GM18907 (cell line): ENCODE measurements around the gene KRT38.
"Not testable (repeated sequence)": the region's sequence is repeated elsewhere in the genome, so short reads cannot be mapped to it uniquely, and the experiment has no call there.

ENCODE experiments used
- ATAC-seq: cut with Tn5 transposase; IDR thresholded peaks from one replicate; pipeline ENCODE4 v1.9.1; 2021; ENCODE audit warnings: mild to moderate bottlenecking, moderate library complexity; ENCODE audit not compliant: unreplicated experiment

Gene KRT38

GRCh38 chr17:41424111-41424635, 16.6 kb downstream of the KRT38 start, which contains the start of gene KRT37:
Gene KRT37 (minus strand): TSS chr17:41424585. CDS start chr17:41424523, 62 bp downstream.
- no peak for ATAC-seq

GRCh38 chr17:41422586-41422985, 18.2 kb downstream of the KRT38 start:
- ATAC-seq = not testable (repeated sequence)

GRCh38 chr17:41421617-41422016, 19.2 kb downstream of the KRT38 start:
- ATAC-seq = no peak

- ATAC-seq = no peak
These were observed 19.7 kb downstream of the KRT38 start for GRCh38 chr17:41421116-41421515.

GRCh38 chr17:41420134-41420533, 20.6 kb downstream of the KRT38 start:
- ATAC-seq = no peak

GRCh38 chr17:41419716-41420115, 21.1 kb downstream of the KRT38 start:
- no peak for ATAC-seq

- ATAC-seq = no peak
These were observed 22.5 kb downstream of the KRT38 start for GRCh38 chr17:41418116-41418860.

- ATAC-seq = no peak
These were observed 23.2 kb downstream of the KRT38 start for GRCh38 chr17:41417576-41418015.

GRCh38 chr17:41417127-41417526, 23.7 kb downstream of the KRT38 start:
- no peak for ATAC-seq

GRCh38 chr17:41416479-41416878, 24.3 kb downstream of the KRT38 start:
- no peak for ATAC-seq

GRCh38 chr17:41415833-41416335, 24.9 kb downstream of the KRT38 start:
- ATAC-seq = no peak

GRCh38 chr17:41415411-41415810, 25.4 kb downstream of the KRT38 start:
- ATAC-seq = no peak

- ATAC-seq = no peak
These were observed 26.8 kb downstream of the KRT38 start for GRCh38 chr17:41413982-41414381.

- no peak for ATAC-seq
These were observed 27.3 kb downstream of the KRT38 start for GRCh38 chr17:41413353-41413957.

GRCh38 chr17:41411072-41411840, 29.5 kb downstream of the KRT38 start:
- no peak for ATAC-seq

GRCh38 chr17:41407226-41407625, 33.6 kb downstream of the KRT38 start:
- ATAC-seq = no peak

- no peak for ATAC-seq
These were observed 34.6 kb downstream of the KRT38 start for GRCh38 chr17:41406205-41406604.

- ATAC-seq = no peak
These were observed 36.6 kb downstream of the KRT38 start for GRCh38 chr17:41404024-41404671.

- no peak for ATAC-seq
These were observed 37.3 kb downstream of the KRT38 start for GRCh38 chr17:41403404-41404023.

GRCh38 chr17:41402161-41402560, 38.6 kb downstream of the KRT38 start:
- no peak for ATAC-seq
